Anterior cingulate cortex (tissue), 58 donors: ENCODE results near the gene MAPK13.
"Not testable (repeated sequence)": the region's sequence is repeated elsewhere in the genome, so short reads cannot be mapped to it uniquely, and the experiment has no call there.

ENCODE experiments used
- DNase-seq, 58 donors: peaks; one replicate each; lab custom pipeline; 2025; lab: John Stamatoyannopoulos, UW

Gene MAPK13

GRCh38 chr6:36129941-36130666, at the start of gene MAPK13:
Gene MAPK13, plus strand, starts transcription at chr6:36130513. Its CDS starts 70 bp downstream, at chr6:36130583.
- DNase-seq = no peak

GRCh38 chr6:36082318-36082717, 48.0 kb upstream of the MAPK13 start:
- DNase-seq = no peak

DNA sequence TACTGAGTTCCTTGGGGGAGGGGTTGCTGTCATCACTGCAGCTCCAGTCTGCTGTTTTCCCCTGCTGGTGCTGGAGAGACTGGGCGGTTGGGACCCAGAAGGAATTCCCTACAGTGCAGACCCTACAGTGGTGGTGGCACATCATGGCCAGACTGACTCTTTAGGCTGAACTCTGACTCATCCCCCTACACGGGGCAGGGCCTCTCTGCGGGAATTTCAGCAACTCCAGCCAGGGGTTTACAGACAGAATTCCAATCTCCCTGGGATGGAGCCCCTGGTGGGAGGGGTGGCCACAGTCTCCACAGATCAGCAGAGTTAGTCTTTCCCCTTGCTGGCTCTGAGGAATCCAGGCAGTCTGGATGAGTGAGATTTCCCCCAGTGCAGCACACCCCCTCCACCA, 46.9 kb upstream of the MAPK13 start:
- no peak for DNase-seq

DNA sequence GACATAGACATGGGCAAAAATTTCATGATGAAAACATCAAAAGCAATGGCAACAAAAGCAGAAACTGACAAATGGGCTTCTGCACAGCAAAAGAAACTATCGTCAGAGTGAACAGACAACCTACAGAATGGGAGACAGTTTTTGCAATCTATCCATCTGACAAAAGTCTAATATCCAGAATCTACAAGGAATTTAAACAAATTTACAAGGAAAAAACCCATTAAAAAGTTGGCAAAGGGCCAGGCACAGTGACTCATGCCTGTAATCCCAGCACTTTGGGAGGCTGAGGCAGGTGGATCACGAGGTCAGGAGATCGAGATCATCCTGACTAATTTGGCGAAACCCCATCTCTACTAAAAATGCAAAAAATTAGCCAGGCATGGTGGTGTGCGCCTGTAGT, 42.1 kb upstream of the MAPK13 start:
- not testable (repeated sequence) for DNase-seq

DNA sequence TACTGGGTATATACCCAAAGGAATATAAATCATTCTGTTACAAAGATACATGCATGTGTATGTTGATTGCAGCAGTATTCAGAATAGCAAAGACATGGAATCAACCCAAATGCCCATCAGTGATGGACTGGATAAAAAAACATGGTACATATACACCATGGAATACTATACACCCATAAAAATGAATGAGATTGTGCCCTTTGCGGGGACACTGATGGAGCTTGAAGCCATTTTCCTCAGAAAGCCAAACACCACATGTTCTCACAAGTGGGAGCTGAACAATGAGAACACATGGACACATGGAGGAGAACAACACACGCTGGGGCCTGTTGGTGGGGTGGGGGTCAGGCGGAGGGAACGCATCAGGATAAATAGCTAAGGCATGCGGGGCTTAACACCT, 41.3 kb upstream of the MAPK13 start:
- no peak for DNase-seq

DNA sequence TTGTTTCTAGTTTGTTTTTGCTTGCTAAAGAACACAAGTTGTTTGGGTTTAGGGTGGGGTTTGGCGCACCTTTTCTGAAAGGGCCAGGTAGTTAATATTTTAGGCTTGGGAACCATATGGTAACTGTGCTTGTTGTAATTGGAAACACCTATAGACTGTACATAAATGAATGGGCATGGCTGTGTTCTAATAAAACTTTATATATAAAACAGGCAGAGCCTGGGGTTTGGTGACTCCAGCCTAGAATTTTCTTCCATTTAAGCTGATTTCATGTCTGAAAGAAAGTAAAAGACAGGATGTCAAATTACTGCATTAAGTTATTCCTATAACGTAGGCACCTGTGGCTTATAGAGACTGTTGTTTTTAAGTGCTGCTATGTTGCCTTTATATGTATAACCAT, 36.1 kb upstream of the MAPK13 start:
- no peak for DNase-seq

DNA sequence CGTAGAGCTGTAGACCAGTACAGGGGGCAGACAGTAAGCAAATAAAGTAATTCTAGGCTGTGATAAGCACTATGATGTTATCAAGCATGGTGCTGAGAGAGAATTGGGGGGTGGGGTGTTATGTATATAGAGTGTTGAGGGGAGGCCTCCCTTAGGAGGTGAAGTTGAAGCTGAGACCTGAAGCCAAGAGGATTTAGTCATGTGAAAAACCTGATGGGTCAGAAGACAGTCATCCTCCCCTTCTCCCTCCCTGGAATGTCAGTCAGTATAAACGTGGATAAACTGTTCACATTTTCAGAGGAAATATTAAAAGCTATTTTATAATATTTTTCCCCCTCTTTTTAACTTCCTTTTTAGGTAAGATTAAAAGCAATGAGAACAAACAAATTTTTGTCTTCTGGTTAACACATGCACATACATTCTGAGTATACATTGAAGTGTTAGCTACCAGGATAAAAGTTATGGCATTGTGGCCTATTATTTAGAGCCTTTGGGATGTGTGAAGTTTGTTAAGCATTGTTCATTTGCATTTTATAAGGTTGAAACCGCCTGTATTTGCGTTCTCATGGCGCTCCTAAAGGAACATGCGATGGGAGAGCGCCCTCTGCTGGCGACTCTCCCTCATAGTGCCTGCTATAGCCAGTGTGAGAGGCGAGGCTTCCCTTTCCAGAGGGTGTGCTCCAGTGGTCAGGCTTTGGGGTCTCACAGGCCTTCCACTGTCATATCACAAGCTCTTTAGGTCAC, 35.4 kb upstream of the MAPK13 start:
- DNase-seq = peak in 53 of 58 donors; percentile 9 to 89 (median 59)

- DNase-seq = no peak
Observed at GRCh38 chr6:36095497-36096391, 34.6 kb upstream of the MAPK13 start.

- no peak for DNase-seq
Observed at GRCh38 chr6:36098253-36098919, 31.9 kb upstream of the MAPK13 start.

DNA sequence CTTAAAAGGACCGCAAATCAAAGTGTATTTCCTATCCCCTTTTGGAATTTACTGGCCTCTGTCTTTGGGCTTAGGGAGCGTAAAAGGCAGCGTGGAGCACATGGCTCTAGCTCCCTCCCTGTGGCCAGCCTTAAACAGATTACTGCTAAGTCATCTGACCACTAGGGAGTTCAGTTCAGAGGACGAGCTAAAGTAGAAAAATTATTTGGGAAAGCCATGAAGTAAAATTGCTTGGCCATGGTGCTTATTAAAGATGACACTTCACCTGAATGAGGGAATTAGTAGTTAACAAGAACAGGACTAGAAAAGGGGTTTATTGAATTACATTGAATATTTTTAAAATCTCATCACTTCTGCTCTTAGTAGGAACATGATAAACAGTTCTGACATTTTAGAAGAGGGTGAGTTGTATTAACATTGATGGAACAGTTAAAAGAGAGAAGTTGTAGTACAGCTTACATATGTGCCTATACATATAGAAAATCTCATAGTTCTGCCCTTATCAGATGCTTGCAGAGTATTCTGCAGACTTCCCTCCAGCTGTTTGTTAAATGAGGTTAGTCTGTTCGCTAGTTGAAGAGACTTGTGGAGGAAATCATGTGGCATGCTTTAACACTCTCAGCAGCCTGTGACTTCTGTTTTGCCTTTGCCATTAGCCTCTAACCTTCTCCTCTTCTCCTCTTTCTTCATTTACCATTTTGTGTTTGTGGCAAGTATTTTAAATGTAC, 31.2 kb upstream of the MAPK13 start:
- DNase-seq = no peak

- DNase-seq = no peak
Observed at GRCh38 chr6:36099869-36100483, 30.3 kb upstream of the MAPK13 start.

- DNase-seq = no peak
Observed at GRCh38 chr6:36101691-36102090, 28.6 kb upstream of the MAPK13 start.

DNA sequence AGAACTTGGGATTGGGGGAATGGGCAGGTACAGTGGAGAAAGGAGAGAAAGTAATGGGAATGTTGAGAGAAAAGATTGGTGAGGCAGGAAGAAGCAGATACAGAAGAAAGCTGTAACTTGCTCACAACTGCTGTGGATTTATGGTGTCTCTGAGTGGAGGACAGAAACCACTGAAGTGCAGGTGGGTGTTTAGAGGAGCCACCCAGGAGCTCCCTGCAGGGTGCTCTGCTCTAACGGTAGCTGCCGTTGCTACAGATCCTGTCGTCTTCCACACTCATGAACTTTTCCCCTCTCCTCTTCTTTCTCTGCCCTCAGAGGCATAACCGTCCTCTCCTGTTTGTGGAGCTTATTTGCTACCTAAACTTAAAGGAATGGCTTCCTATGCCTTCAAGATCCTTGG, 27.5 kb upstream of the MAPK13 start:
- no peak for DNase-seq

DNA sequence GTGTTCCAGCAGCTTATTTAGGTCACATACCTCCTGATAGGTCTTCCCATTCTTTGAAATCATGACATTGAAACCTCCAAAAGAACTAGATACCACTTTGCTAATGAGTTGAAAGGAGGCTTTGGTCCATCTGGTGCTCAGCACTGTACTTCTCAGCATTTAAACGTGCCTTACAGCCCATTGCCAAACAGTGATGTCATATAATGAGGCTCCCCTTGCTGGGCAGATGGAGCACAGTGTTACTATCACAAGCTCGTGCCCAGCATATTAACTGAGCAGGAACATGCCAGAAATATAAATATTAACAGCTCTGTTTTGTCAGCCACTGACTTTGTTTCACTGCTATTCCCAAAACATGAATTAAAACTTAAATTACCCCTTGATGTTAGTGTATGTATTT, 25.5 kb upstream of the MAPK13 start:
- peak in 2 of 58 donors; percentile 18 to 23 for DNase-seq

DNA sequence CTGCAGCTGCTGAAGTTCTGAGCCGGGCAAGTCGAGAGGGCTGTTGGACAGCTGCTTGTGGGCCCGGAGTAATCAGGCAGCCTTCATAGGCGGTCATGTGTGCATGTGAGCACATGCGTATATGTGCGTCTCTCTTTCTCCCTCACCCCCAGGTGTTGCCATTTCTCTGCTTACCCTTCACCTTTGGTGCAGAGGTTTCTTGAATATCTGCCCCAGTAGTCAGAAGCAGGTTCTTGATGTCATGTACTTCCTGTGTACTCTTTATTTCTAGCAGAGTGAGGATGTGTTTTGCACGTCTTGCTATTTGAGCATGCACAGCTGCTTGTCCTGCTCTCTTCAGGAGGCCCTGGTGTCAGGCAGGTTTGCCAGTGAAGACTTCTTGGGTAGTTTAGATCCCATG, 21.2 kb upstream of the MAPK13 start:
- DNase-seq = no peak

GRCh38 chr6:36110050-36110449, 20.3 kb upstream of the MAPK13 start:
- DNase-seq = no peak

- DNase-seq = no peak
Observed at GRCh38 chr6:36110863-36111262, 19.4 kb upstream of the MAPK13 start.

GRCh38 chr6:36111526-36111925, 18.8 kb upstream of the MAPK13 start:
- DNase-seq = no peak

- no peak for DNase-seq
Observed at GRCh38 chr6:36113049-36113448, 17.3 kb upstream of the MAPK13 start.
